Vagina (tissue), 2 donors: ENCODE results near the gene IL17RC. TPM values are rescaled to one million over a fixed set of nuclear protein-coding genes. Genes with fewer than 3 reads are reported as not detected.

Experiments
- DNase-seq, 2 donors: peaks; one replicate each; pipeline ENCODE4 v3.0.0-alpha.2; 2017; ENCODE audit errors: extremely low spot score in 2 of 2
- H3K27ac ChIP-seq: fragments of 200-600 bp; sonication (generic); one replicate; pipeline ENCODE4 v1.5.1; 2019
- H3K27me3 ChIP-seq: fragments of 200-600 bp; sonication (generic); one replicate; pipeline ENCODE4 v1.5.1; 2019
- H3K36me3 ChIP-seq, 2 donors: fragments of 200-600 bp; sonication (generic); one replicate each; pipeline ENCODE4 v1.5.1; 2017 to 2019
- H3K4me1 ChIP-seq: fragments of 200-600 bp; sonication (generic); one replicate; pipeline ENCODE4 v1.5.1; 2019
- H3K4me3 ChIP-seq, 2 donors: fragments of 200-600 bp; sonication (generic); 1 replicate in 1 of 2; 2 replicates in 1 of 2; pipeline ENCODE4 v1.5.1; 2016 to 2019
- H3K9me3 ChIP-seq: fragments of 200-600 bp; sonication (generic); one replicate; pipeline ENCODE4 v1.5.1; 2019
- POLR2A ChIP-seq, 2 donors: fragments of 450-650 bp; IDR thresholded peaks; one replicate each; pipeline ENCODE4 v1.6.1; 2017; ENCODE audit warnings: antibody characterized with exemption in 2 of 2, mild to moderate bottlenecking in 2 of 2, moderate library complexity in 2 of 2
- POLR2AphosphoS5 ChIP-seq, 2 donors: sonication (generic); formaldehyde crosslinking; IDR thresholded peaks; one replicate each; pipeline ENCODE4 v1.9.0; 2017; ENCODE audit warnings: antibody characterized with exemption in 2 of 2, mild to moderate bottlenecking in 2 of 2, low read depth in 1 of 2; ENCODE audit not compliant: insufficient read depth in 1 of 2
- intact Hi-C: fragments of 100-400 bp; cut with DNase I; formaldehyde crosslinking; loops from one replicate; pipeline ENCODE4 v1.15.1; 2023
- total RNA-seq: library from RNA; depleted of rRNA; stranded (reverse); fragments of >200 nt; gene quantifications from one replicate; pipeline ENCODE4 v1.2.3, GENCODE V29; 2016
- TF ChIP-seq, protein P1 (sequence below), 3 experiments: fragments of 450-650 bp in 2 of 3; fragments of 200-600 bp in 1 of 3; sonication (generic) in 1 of 3; IDR thresholded peaks; one replicate each; pipeline ENCODE4 v1.5.1; 2017 to 2019; ENCODE audit warnings: antibody characterized with exemption in 3 of 3, mild to moderate bottlenecking in 2 of 3, moderate library complexity in 2 of 3

Gene IL17RC
- total RNA-seq, 1 donor from 2014 or later = 66.3 TPM

DNA sequence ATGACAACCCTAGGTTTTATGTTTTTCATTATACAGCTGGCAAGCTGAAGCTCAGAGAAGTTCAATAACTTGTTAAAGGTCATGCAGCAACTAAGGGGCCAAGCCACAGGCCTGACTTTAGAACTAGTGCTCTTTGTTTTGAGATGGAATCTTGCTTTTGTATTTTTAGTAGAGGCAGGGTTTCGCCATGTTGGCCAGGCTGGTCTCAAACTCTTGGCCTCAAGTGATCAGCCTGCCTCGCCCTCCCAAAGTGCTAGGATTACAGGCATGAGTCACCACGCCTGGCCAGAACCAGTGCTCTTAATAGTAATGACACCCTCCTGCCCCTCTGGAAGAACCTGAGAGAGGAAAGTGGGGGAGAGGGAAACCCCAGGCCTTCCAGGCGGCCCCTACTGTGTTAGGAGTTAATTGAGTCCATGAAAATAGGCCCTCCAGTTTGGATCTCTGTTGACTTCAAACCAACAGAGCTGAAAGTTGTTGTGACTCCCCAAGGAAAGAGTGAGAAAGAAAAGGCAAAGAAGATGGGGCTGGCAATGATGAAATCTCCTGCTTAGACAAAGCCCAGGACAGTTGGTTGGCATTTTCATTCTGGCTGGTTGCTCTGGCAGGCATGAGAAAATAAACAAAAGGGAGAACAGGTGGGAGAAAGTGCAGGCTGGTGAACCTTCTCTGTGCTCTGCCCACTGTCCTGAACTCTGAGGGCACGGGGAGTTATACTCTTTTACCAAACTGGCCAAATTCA, 38.9 kb downstream of the IL17RC start:
- no peak for TF ChIP-seq POLR2AphosphoS5 (IDR thresholded peaks at IDR 0.05; ENCODE audit: insufficient read depth in 1 of 2, low read depth in 1 of 2)
- no peak for TF ChIP-seq POLR2A (IDR thresholded peaks at IDR 0.05)
- no peak for DNase-seq
- Histone ChIP-seq H3K36me3 (no peaks in the 10 kb centered on the region), H3K4me1 (peaks cover 11% of the 10 kb centered on the region), H3K27ac (no peak overlapping the region), H3K27me3 (no peaks in the 10 kb centered on the region), H3K4me3 (no peak overlapping the region), H3K9me3 (no peaks in the 10 kb centered on the region)
- intact Hi-C loops = no loop called here

DNA sequence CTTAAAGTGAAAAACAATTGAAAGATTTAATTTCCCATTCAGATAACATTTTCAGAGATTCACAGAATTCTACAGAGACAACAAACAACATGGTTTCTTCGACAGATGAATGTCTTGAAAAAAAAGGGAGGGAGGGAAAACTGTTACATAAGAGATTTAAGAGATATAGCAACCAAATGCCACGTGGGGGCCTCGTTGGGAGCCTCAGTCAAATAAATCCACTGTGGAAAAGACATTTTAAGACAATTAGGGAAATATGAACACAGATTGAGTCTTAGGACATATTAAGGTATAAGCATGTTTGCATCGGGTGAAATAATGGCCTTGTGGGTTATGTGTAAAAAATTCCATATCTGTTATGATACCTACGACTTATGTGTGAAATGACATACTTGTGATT, 40.3 kb downstream of the IL17RC start:
- intact Hi-C loops = no loop called here
- peaks cover 0 to 14% of the 10 kb centered on the region in 2 donors for H3K36me3 ChIP-seq
- no peak for TF ChIP-seq POLR2A (IDR thresholded peaks at IDR 0.05)
- no peak for TF ChIP-seq POLR2AphosphoS5 (IDR thresholded peaks at IDR 0.05; ENCODE audit: insufficient read depth in 1 of 2, low read depth in 1 of 2)
- TF ChIP-seq, protein P1, sequence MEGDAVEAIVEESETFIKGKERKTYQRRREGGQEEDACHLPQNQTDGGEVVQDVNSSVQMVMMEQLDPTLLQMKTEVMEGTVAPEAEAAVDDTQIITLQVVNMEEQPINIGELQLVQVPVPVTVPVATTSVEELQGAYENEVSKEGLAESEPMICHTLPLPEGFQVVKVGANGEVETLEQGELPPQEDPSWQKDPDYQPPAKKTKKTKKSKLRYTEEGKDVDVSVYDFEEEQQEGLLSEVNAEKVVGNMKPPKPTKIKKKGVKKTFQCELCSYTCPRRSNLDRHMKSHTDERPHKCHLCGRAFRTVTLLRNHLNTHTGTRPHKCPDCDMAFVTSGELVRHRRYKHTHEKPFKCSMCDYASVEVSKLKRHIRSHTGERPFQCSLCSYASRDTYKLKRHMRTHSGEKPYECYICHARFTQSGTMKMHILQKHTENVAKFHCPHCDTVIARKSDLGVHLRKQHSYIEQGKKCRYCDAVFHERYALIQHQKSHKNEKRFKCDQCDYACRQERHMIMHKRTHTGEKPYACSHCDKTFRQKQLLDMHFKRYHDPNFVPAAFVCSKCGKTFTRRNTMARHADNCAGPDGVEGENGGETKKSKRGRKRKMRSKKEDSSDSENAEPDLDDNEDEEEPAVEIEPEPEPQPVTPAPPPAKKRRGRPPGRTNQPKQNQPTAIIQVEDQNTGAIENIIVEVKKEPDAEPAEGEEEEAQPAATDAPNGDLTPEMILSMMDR (IDR thresholded peaks at IDR 0.05) = no peak
- no peaks in the 10 kb centered on the region for H3K27me3 ChIP-seq
- no peak overlapping the region for H3K27ac ChIP-seq
- peaks cover under 1% of the 10 kb centered on the region for H3K4me1 ChIP-seq
- no peak overlapping the region for H3K4me3 ChIP-seq
- H3K9me3 ChIP-seq = no peaks in the 10 kb centered on the region
- DNase-seq = no peak

DNA sequence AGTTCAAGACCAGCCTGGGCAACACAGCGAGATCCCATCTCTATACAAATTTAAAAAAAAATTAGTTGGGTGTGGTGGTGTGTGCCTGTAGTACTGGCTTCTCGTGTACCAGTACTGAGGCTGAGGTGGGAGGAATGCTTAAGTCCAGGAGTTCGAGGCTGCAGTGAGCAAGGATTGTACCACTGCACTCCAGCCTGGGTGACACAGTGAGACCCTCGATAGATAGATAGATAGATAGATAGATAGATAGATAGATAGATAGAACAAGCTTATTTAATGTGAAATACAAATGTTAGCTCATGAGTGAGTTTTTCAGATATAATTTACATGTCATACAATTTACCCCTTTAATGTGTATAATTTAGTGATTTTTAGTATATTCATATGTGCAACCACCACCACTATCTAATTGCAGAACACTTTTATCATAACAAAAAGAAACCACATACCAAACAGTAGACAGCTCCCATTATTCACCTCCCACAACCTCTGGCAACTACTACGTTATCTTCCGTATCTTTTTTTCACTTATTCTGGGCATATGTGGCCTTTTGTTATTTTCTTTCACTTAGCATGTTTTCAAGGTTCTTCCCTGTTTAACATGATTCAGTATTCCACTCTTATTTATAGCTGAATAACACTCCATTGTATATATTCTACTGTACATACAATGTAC, 48.4 kb downstream of the IL17RC start:
- Histone ChIP-seq H3K36me3 (peaks cover 0 to 69% of the 10 kb centered on the region in 2 donors), H3K4me1 (peaks cover 7% of the 10 kb centered on the region), H3K4me3 (no peak overlapping the region), H3K27ac (no peak overlapping the region), H3K9me3 (no peaks in the 10 kb centered on the region), H3K27me3 (no peaks in the 10 kb centered on the region)
- no peak for DNase-seq
- intact Hi-C loops = no loop called here
- TF ChIP-seq, protein P1 (IDR thresholded peaks at IDR 0.05) = no peak
- TF ChIP-seq POLR2A (IDR thresholded peaks at IDR 0.05) (no peak), POLR2AphosphoS5 (IDR thresholded peaks at IDR 0.05; ENCODE audit: insufficient read depth in 1 of 2, low read depth in 1 of 2) (no peak)

DNA sequence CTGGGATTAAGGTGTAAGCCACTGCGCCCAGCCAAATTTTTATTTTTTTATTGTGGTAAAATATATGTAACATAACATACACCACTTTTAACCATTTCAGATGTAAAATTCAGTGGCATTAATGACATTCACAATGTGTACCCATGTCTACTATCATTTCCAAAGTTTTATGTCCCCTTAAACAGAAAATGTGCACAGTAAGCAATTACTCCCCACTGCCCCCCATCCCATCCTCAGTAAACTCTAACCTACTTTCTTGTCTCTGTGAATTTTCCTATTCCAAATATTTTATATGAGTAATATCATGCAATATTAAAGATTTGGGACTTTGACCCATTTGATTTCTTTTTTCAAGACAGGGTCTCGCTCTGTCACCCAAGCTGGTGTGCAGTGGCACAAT, 49.9 kb downstream of the IL17RC start:
- intact Hi-C loops = no loop called here
- Histone ChIP-seq H3K36me3 (peaks cover 0 to 71% of the 10 kb centered on the region in 2 donors), H3K4me1 (peaks cover 13% of the 10 kb centered on the region), H3K27me3 (no peaks in the 10 kb centered on the region), H3K9me3 (no peaks in the 10 kb centered on the region), H3K27ac (no peak overlapping the region), H3K4me3 (no peak overlapping the region)
- DNase-seq = no peak
- TF ChIP-seq POLR2AphosphoS5 (IDR thresholded peaks at IDR 0.05; ENCODE audit: insufficient read depth in 1 of 2, low read depth in 1 of 2) = no peak
- no peak for TF ChIP-seq POLR2A (IDR thresholded peaks at IDR 0.05)
- TF ChIP-seq, protein P1 (IDR thresholded peaks at IDR 0.05) = no peak

DNA sequence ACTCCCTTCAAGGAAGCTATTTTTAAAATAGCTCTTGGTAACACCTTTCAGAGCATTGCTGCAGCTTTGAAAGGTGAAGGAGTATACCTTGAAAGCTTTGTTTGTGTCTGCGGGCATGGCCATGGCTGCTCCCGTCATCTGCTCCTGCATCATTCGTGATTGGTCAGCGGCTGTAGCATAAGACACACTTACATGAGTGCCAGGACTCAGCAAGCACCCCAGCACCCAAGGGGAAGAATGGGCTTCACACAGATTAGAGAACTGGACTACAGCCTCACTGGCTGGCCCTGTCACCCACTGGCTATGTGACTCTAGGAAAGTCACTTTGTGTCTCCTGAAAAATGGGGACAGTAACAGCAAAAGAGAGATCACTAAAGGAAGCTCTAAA, 52.7 kb downstream of the IL17RC start:
- Histone ChIP-seq H3K27ac (no peak overlapping the region), H3K27me3 (no peaks in the 10 kb centered on the region), H3K9me3 (no peaks in the 10 kb centered on the region), H3K4me3 (no peak overlapping the region), H3K4me1 (peaks cover 13% of the 10 kb centered on the region), H3K36me3 (peaks cover 0 to 76% of the 10 kb centered on the region in 2 donors)
- peak in 1 of 2 donors; percentile 69 for DNase-seq
- TF ChIP-seq, protein P1 (IDR thresholded peaks at IDR 0.05) = no peak
- no peak for TF ChIP-seq POLR2A (IDR thresholded peaks at IDR 0.05)
- no peak for TF ChIP-seq POLR2AphosphoS5 (IDR thresholded peaks at IDR 0.05; ENCODE audit: insufficient read depth in 1 of 2, low read depth in 1 of 2)
- intact Hi-C loops = no loop called here
